ENCODE results near the gene NPBWR2.
"Not testable (repeated sequence)": the region's sequence is repeated elsewhere in the genome, so short reads cannot be mapped to it uniquely, and the experiment has no call there.

DNA sequence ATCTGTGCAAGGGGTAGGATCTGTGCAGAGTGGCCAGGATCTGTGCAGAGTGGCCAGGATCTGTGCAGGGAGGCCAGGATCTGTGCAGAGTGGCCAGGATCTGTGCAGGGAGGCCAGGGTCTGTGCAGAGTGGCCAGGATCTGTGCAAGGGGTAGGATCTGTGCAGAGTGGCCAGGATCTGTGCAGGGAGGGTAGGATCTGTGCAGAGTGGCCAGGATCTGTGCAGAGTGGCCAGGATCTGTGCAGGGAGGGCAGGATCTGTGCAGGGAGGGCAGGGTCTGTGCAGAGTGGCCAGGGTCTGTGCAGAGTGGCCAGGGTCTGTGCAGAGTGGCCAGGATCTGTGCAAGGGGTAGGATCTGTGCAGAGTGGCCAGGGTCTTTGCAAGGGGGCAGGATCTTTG lies 18.8 kb downstream of the NPBWR2 start:
- TF ChIP-seq, protein P1, sequence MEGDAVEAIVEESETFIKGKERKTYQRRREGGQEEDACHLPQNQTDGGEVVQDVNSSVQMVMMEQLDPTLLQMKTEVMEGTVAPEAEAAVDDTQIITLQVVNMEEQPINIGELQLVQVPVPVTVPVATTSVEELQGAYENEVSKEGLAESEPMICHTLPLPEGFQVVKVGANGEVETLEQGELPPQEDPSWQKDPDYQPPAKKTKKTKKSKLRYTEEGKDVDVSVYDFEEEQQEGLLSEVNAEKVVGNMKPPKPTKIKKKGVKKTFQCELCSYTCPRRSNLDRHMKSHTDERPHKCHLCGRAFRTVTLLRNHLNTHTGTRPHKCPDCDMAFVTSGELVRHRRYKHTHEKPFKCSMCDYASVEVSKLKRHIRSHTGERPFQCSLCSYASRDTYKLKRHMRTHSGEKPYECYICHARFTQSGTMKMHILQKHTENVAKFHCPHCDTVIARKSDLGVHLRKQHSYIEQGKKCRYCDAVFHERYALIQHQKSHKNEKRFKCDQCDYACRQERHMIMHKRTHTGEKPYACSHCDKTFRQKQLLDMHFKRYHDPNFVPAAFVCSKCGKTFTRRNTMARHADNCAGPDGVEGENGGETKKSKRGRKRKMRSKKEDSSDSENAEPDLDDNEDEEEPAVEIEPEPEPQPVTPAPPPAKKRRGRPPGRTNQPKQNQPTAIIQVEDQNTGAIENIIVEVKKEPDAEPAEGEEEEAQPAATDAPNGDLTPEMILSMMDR (IDR thresholded peaks at IDR 0.05): not testable (repeated sequence)
- not testable (repeated sequence) for TF ChIP-seq POLR2A (IDR thresholded peaks at IDR 0.05)
